Peyer's patch (tissue), 4 donors: ENCODE measurements around the gene COPZ2. TPM values are rescaled to one million over a fixed set of nuclear protein-coding genes. Genes with fewer than 3 reads are reported as not detected.
A peak's percentile ranks its signal among the peaks of the same experiment; 100 is the strongest.
"Not testable (repeated sequence)": the region's sequence is repeated elsewhere in the genome, so short reads cannot be mapped to it uniquely, and the experiment has no call there.

Experiments used
- DNase-seq, 3 donors: peaks; one replicate each; pipeline ENCODE4 v3.0.0-alpha.2; 2017 to 2019
- H3K27ac ChIP-seq, 4 donors: fragments of 200-600 bp; sonication (generic); one replicate each; pipeline ENCODE4 v1.5.1; 2016 to 2019
- H3K27me3 ChIP-seq, 2 donors: fragments of 200-600 bp; sonication (generic); one replicate each; pipeline ENCODE4 v1.5.1; 2019
- H3K36me3 ChIP-seq, 3 donors: fragments of 200-600 bp; sonication (generic); one replicate each; pipeline ENCODE4 v1.5.1; 2016 to 2019
- H3K4me1 ChIP-seq, 4 donors: fragments of 200-600 bp; sonication (generic); one replicate each; pipeline ENCODE4 v1.5.1; 2016 to 2019
- H3K4me3 ChIP-seq, 4 donors: fragments of 200-600 bp; sonication (generic); 1 replicate in 3 of 4; 2 replicates in 1 of 4; pipeline ENCODE4 v1.5.1; 2016 to 2019; ENCODE audit warnings: mild to moderate bottlenecking in 1 of 4
- H3K9me3 ChIP-seq, 4 donors: fragments of 200-600 bp; sonication (generic); one replicate each; pipeline ENCODE4 v1.5.1; 2016 to 2019; ENCODE audit warnings: mild to moderate bottlenecking in 1 of 4
- POLR2A ChIP-seq, 2 donors: fragments of 450-650 bp; IDR thresholded peaks; one replicate each; pipeline ENCODE4 v1.5.1; 2017; ENCODE audit warnings: antibody characterized with exemption in 2 of 2, mild to moderate bottlenecking in 2 of 2, moderate library complexity in 2 of 2
- total RNA-seq, 4 donors: library from RNA; depleted of rRNA; stranded (reverse); fragments of >200 nt; gene quantifications; one replicate each; pipeline ENCODE4 v1.1.0, GENCODE V29; 2016
- TF ChIP-seq, protein P1 (sequence below), 6 experiments: fragments of 450-650 bp in 4 of 6; fragments of 200-600 bp in 2 of 6; sonication (generic) in 1 of 6; IDR thresholded peaks; one replicate each; pipeline ENCODE4 v1.5.1; 2017 to 2019; ENCODE audit warnings: antibody characterized with exemption in 6 of 6, mild to moderate bottlenecking in 3 of 6, moderate library complexity in 1 of 6

COPZ2 gene, protein sequence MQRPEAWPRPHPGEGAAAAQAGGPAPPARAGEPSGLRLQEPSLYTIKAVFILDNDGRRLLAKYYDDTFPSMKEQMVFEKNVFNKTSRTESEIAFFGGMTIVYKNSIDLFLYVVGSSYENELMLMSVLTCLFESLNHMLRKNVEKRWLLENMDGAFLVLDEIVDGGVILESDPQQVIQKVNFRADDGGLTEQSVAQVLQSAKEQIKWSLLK
- 10 to 100 TPM in 2 of 4 donors, 1 to 10 TPM in 2; 2.2 to 27.2 (median 7.0) TPM for total RNA-seq

DNA sequence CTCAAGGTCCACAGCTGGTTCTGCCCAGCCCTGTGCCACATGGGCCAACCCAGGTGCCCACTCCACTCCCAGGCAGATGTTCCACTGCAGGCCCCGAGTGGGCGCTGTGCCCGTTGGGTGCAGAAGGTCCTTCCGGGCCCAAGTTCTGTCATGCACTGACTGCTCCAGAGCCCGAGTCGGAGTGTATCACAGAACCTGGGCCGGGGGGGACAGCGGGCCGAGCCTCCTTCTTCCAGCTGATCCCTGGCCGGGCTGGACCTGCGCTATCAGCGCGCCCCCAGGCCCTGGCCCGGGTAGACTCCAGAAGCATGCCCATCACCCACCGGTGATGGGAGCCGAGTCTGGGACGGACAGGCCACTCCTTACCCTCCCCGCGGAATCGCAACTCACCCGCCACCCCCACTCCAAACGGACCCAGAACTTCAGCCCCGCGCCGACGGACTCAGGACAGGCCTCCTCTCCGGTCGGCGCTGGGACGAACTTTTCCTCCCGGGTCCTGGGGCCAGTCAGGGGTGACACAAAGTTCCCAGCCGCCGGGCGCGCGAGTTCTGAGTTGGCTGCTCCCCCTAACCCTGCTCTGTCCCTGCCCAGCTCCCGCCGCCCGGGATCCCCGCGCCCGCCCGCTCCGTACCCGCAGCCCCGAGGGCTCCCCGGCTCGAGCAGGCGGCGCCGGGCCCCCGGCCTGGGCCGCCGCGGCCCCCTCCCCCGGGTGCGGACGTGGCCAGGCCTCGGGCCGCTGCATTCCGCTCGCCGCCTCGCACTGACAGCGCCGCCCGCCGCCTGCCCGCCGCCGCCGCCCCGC, at the start of gene COPZ2:
Gene COPZ2 (minus strand): TSS at position 762 of the 802 bp plus-strand sequence. CDS start 20 bp downstream, at position 742.
- Histone ChIP-seq H3K27me3 (no peaks in the 10 kb centered on the region), H3K36me3 (no peaks in the 10 kb centered on the region), H3K27ac (peak within 1 kb of the TSS; percentile 27 to 63 (median 56)), H3K4me3 (peak within 1 kb of the TSS; percentile 52 to 77 (median 55)), H3K9me3 (no peaks in the 10 kb centered on the region), H3K4me1 (peaks cover 0 to 12% (median 2%) of the 10 kb centered on the region in 4 donors)
- peak in 2 of 3 donors; percentile 74 to 82 for DNase-seq
- TF ChIP-seq POLR2A (IDR thresholded peaks at IDR 0.05) = no peak
- TF ChIP-seq, protein P1, sequence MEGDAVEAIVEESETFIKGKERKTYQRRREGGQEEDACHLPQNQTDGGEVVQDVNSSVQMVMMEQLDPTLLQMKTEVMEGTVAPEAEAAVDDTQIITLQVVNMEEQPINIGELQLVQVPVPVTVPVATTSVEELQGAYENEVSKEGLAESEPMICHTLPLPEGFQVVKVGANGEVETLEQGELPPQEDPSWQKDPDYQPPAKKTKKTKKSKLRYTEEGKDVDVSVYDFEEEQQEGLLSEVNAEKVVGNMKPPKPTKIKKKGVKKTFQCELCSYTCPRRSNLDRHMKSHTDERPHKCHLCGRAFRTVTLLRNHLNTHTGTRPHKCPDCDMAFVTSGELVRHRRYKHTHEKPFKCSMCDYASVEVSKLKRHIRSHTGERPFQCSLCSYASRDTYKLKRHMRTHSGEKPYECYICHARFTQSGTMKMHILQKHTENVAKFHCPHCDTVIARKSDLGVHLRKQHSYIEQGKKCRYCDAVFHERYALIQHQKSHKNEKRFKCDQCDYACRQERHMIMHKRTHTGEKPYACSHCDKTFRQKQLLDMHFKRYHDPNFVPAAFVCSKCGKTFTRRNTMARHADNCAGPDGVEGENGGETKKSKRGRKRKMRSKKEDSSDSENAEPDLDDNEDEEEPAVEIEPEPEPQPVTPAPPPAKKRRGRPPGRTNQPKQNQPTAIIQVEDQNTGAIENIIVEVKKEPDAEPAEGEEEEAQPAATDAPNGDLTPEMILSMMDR (IDR thresholded peaks at IDR 0.05) = peak; percentile 41 to 67 (median 57)

DNA sequence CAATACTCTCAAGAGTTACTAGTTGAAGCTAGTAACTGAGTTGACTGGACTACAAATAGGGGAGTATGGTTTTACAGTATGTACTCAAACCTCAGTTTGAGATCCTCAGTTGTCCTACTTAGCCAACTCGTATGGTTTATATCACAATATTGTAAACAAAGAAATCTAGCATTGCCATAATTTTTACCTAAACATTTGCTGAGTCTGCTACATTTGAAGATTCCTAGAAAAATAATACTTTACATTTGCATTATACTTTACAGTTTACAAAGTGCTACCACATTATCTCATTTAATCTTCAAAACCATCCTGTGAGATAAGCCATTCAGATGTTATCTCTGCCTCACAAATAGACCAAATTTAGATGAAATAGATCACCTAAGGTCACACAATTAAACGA, 47.3 kb upstream of the COPZ2 start:
- no peaks in the 10 kb centered on the region for H3K36me3 ChIP-seq
- peaks cover 0 to 14% (median 0%) of the 10 kb centered on the region in 4 donors for H3K4me1 ChIP-seq
- no peaks in the 10 kb centered on the region for H3K9me3 ChIP-seq
- H3K27me3 ChIP-seq = no peaks in the 10 kb centered on the region
- H3K27ac ChIP-seq = no peak overlapping the region
- TF ChIP-seq, protein P1 (IDR thresholded peaks at IDR 0.05) = no peak
- TF ChIP-seq POLR2A (IDR thresholded peaks at IDR 0.05) = no peak
- no peak for DNase-seq
- H3K4me3 ChIP-seq = no peak overlapping the region

DNA sequence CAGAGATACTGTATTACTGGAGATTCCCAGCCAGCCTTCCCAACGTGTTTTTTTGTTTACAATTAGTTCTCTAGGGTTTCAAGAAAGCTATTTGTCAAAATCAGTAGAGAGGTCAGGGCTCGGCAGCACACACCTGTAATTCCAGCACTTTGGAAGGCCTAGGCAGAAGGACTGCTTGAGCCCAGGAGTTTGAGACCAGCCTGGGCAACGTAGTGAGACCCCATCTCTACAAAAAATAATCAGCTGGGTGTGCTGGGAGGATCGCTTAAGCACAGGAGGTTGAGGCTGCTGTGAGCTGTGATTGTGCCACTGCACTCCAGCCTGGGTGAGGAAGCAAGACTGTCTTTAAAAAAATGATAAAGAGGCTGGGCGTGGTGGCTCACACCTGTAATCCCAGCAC, 44.3 kb upstream of the COPZ2 start:
- Histone ChIP-seq H3K27me3 (no peaks in the 10 kb centered on the region), H3K4me3 (no peak overlapping the region), H3K27ac (no peak overlapping the region), H3K36me3 (peaks cover 0 to under 1% (median 0%) of the 10 kb centered on the region in 3 donors), H3K4me1 (peaks cover 0 to 14% (median 0%) of the 10 kb centered on the region in 4 donors), H3K9me3 (no peaks in the 10 kb centered on the region)
- DNase-seq = no peak
- no peak for TF ChIP-seq POLR2A (IDR thresholded peaks at IDR 0.05)
- TF ChIP-seq, protein P1 (IDR thresholded peaks at IDR 0.05) = no peak

DNA sequence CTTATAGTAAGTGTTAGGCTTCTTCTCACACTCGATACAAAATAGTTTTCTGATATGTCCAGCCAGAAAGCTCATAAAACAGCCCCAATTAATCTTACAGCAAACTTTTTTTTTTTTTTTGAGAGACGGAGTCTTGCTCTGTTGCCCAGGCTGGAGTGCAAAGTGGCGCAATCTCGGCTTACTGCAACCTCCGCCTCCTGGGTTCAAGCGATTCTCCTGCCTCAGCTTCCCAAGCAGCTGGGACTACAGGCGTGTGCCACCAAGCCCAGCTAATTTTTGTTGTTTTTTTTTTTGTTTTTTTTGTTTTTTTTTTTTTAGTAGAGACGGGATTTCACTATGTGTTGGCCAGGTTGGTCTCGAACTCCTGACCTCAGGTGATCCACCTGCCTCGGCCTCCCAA, 39.6 kb upstream of the COPZ2 start:
- H3K27ac ChIP-seq, H3K4me3 ChIP-seq, H3K4me1 ChIP-seq, H3K9me3 ChIP-seq, H3K27me3 ChIP-seq: not testable (repeated sequence)
- H3K36me3 ChIP-seq = peaks cover 0 to 44% (median 0%) of the 10 kb centered on the region in 3 donors
- peak in 1 of 3 donors; percentile 38 for DNase-seq

DNA sequence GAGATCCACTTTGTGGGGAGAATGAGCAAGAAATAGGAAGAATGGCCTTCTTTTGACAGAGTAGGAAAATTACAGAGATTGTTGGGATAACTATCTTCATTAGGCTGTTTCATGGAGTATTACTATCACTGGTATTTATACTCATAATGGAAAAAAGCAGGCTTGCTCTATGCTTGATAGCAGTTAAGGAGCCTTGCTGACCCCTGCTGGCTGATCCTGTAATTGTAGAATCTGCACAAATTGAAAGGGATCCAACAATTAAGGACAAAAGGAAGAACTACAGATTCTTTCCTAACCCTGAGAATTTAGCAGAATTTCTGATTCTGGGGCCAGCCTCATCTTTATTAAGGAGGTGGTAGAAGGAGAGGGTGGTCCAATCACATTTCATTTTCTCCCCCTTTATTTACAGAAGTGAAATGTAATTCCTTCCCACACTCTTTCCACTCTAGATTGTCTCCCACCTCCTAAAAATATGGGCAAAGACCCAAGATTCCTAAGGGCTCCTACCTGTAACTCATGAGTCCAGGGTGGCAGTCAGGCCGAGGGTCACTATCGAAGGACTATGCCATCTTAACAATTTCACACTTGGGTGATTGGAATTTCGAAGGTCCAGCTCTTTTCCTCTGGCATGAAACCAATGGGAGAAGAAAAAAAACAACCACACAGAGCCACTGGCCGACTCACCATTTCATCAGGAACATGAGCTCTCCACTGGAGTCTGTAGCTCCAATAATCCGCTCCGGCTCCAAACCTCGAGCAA, 36.9 kb upstream of the COPZ2 start:
- H3K36me3 ChIP-seq = peaks cover 0 to 52% (median 0%) of the 10 kb centered on the region in 3 donors
- DNase-seq = peak in 2 of 3 donors; percentile 79 to 94

DNA sequence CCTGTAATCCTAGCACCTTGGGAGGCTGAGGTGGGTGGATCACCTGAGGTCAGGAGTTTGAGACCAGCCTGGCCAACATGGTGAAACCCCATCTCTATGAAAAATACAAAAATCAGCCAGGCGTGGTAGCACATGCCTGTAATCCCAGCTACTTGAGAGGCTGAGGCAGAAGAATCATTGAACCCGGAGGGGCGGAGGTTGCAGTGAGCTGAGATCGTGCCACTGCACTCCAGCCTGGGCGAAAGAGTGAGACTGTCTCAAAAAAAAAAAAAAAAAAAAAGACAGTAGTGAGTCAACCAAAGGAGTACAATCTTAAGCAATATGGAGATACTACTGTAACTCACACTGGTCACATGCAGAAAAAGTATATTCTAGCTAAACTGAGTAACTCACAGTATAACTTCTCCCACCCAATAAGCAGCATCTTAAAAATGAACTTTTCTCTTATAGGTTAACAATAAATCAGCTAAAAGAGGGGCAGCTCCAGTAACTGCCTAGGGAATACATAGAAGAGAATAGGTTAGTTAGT, 36.0 kb upstream of the COPZ2 start:
- not testable (repeated sequence) for H3K27me3 ChIP-seq, H3K9me3 ChIP-seq, H3K4me1 ChIP-seq, DNase-seq, H3K4me3 ChIP-seq, H3K27ac ChIP-seq
- H3K36me3 ChIP-seq = peaks cover 0 to 55% (median 0%) of the 10 kb centered on the region in 3 donors

More for the DNA sequence above, 36.9 kb upstream of the COPZ2 start:
- no peaks in the 10 kb centered on the region for H3K27me3 ChIP-seq
- H3K4me3 ChIP-seq = no peak overlapping the region
- H3K27ac ChIP-seq = no peak overlapping the region
- no peaks in the 10 kb centered on the region for H3K4me1 ChIP-seq
- TF ChIP-seq, protein P1 (IDR thresholded peaks at IDR 0.05) = peak; percentile 35 to 98 (median 94)
- TF ChIP-seq POLR2A (IDR thresholded peaks at IDR 0.05) = no peak
- no peaks in the 10 kb centered on the region for H3K9me3 ChIP-seq

DNA sequence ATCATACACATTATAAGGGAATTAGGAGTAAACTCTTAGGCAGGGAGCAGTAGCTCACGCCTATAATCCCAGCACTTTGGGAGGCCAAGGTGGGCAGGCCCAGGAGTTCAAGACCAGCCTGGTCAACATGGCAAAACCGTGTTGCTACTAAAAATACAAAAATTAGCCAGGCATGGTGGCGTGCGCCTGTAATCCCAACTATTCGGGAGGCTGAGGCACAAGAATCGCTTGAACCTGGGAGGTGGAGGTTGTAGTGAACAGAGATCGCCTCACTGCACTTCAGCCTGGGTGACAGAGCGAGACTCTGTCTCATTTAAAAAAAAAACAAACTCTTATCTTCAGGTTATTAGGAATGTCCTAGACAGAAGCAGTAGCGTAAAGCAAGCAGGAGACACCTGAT, 35.2 kb upstream of the COPZ2 start:
- not testable (repeated sequence) for H3K9me3 ChIP-seq, H3K27ac ChIP-seq, DNase-seq, H3K4me3 ChIP-seq, H3K4me1 ChIP-seq, H3K27me3 ChIP-seq
- peaks cover 0 to 63% (median 0%) of the 10 kb centered on the region in 3 donors for H3K36me3 ChIP-seq
